B cell (primary cell): ENCODE data around the gene UQCR10. TPM values are rescaled to one million over a fixed set of nuclear protein-coding genes. Genes with fewer than 3 reads are reported as not detected.

Source experiments
- ATAC-seq: fragments of 200-7000 bp; cut with Tn5 transposase; one replicate; pipeline ENCODE4 v1.10.0; 2021; ENCODE audit warnings: low read depth, mild to moderate bottlenecking, moderate number of reproducible peaks, moderate library complexity
- CTCF ChIA-PET: fragments of 350-600 bp; sonication (Branson Sonifier 250); formaldehyde crosslinking; loops from one replicate; lab custom pipeline; 2021; ENCODE audit warnings: antibody characterized with exemption, inconsistent platforms; lab: Charles Lee
- POLR2A ChIA-PET: fragments of 350-600 bp; sonication (Branson Sonifier 250); formaldehyde crosslinking; loops from one replicate; lab custom pipeline; 2021; ENCODE audit warnings: antibody characterized with exemption; lab: Charles Lee
- DNase-seq: peaks from one replicate; pipeline ENCODE4 v3.0.0; 2013
- H2AFZ ChIP-seq: 2 replicates; pipeline ENCODE4 v1.6.1; 2012; ENCODE audit warnings: mild to moderate bottlenecking, low read depth, low read length; ENCODE audit not compliant: insufficient read depth, poor library complexity, severe bottlenecking
- H3K27ac ChIP-seq, 2 donors: 1 replicate in 1 of 2; 2 replicates in 1 of 2; pipeline ENCODE4 v1.5.1; 2012 to 2013; ENCODE audit warnings: low read length in 2 of 2, mild to moderate bottlenecking in 2 of 2, moderate library complexity in 1 of 2
- H3K27me3 ChIP-seq, 4 experiments: fragments of 200-600 bp in 1 of 4; sonication (generic) in 1 of 4; replicated peaks in 1 of 4; 1 replicate in 2 of 4; 2 replicates in 2 of 4; pipeline versions ENCODE4 v1.6.1 to v1.7.0; 2013 to 2016; ENCODE audit warnings: low read length in 3 of 4, mild to moderate bottlenecking in 2 of 4, mixed read lengths in 1 of 4, moderate library complexity in 1 of 4; ENCODE audit not compliant: insufficient read depth in 4 of 4, control insufficient read depth in 3 of 4; ENCODE audit errors: control extremely low read depth in 1 of 4
- H3K36me3 ChIP-seq, 2 experiments: replicated peaks in 1 of 2; 1 replicate in 1 of 2; 2 replicates in 1 of 2; pipeline versions ENCODE4 v1.6.1 to v1.7.1; 2013; ENCODE audit warnings: low read length in 1 of 2; ENCODE audit not compliant: insufficient read depth in 2 of 2, control insufficient read depth in 1 of 2; ENCODE audit errors: control extremely low read depth in 1 of 2, extremely low read depth in 1 of 2
- H3K4me1 ChIP-seq, 2 donors: fragments of 200-600 bp in 1 of 2; sonication (generic) in 1 of 2; 1 replicate in 1 of 2; 2 replicates in 1 of 2; pipeline versions ENCODE4 v1.5.1 to v1.6.1; 2013 to 2017; ENCODE audit warnings: low read length in 2 of 2; ENCODE audit not compliant: control insufficient read depth in 2 of 2, insufficient read depth in 2 of 2
- H3K4me2 ChIP-seq: replicated peaks from 2 replicates; pipeline ENCODE3; 2012; ENCODE audit warnings: mild to moderate bottlenecking, low read depth, low read length; ENCODE audit not compliant: poor library complexity, severe bottlenecking
- H3K4me3 ChIP-seq, 5 experiments: fragments of 200-600 bp in 1 of 5; sonication (generic) in 1 of 5; 1 replicate in 3 of 5; 2 replicates in 2 of 5; pipeline versions ENCODE4 v1.5.1 to v1.7.0; 2011 to 2016; ENCODE audit warnings: low read length in 4 of 5, mild to moderate bottlenecking in 4 of 5, low read depth in 2 of 5, control low read depth in 1 of 5, moderate library complexity in 1 of 5; ENCODE audit not compliant: insufficient read depth in 1 of 5; ENCODE audit errors: control extremely low read depth in 1 of 5, extremely low read depth in 1 of 5
- H3K79me2 ChIP-seq: fragments of 200-600 bp; sonication (generic); one replicate; pipeline ENCODE4 v1.6.0; 2016; ENCODE audit warnings: low read length; ENCODE audit not compliant: control insufficient read depth, insufficient read depth
- H3K9ac ChIP-seq: fragments of 200-600 bp; sonication (generic); 2 replicates; pipeline ENCODE4 v1.6.1; 2017; ENCODE audit warnings: mild to moderate bottlenecking, low read length, moderate library complexity
- H3K9me3 ChIP-seq, 3 donors: one replicate each; pipeline versions ENCODE4 v1.6.1 to v1.7.1; 2013; ENCODE audit warnings: low read length in 2 of 3; ENCODE audit not compliant: control insufficient read depth in 2 of 3, insufficient read depth in 1 of 3; ENCODE audit errors: control extremely low read depth in 1 of 3
- H4K20me1 ChIP-seq: 2 replicates; pipeline ENCODE4 v1.6.0; 2012; ENCODE audit warnings: mild to moderate bottlenecking, low read length; ENCODE audit not compliant: insufficient read depth, control insufficient read depth, poor library complexity, severe bottlenecking
- H3K27ac Mint-ChIP-seq: one replicate; pipeline ENCODE4 v1.8.0; 2021; ENCODE audit warnings: mixed read lengths
- H3K27me3 Mint-ChIP-seq: one replicate; pipeline ENCODE4 v1.8.0; 2021; ENCODE audit warnings: mixed read lengths
- H3K4me1 Mint-ChIP-seq: one replicate; pipeline ENCODE4 v1.8.0; 2021; ENCODE audit warnings: mixed read lengths
- H3K4me3 Mint-ChIP-seq: one replicate; pipeline ENCODE4 v1.8.0; 2021; ENCODE audit warnings: mixed read lengths
- H3K9me3 Mint-ChIP-seq: one replicate; pipeline ENCODE4 v1.8.0; 2022; ENCODE audit warnings: mixed read lengths; ENCODE audit not compliant: insufficient read depth
- EZH2 ChIP-seq: IDR thresholded peaks from 2 replicates; pipeline ENCODE4 v1.6.1; 2012; ENCODE audit warnings: borderline replicate concordance, low read depth, mild to moderate bottlenecking, moderate library complexity, low read length; ENCODE audit not compliant: insufficient read depth, poor library complexity, severe bottlenecking
- WGBS: methylation state at CpG from one replicate; pipeline ENCODE4 v1.1.5; 2013; ENCODE audit warnings: missing lambda C conversion rate; ENCODE audit not compliant: insufficient coverage; 5-methylcytosine and 5-hydroxymethylcytosine counted together
- intact Hi-C: fragments of 100-400 bp; cut with micrococcal nuclease; formaldehyde crosslinking; loops from one replicate; pipeline ENCODE4 v1.10.0; 2022
- polyA plus RNA-seq: library from polyadenylated mRNA; depleted of rRNA; stranded (reverse); fragments of >200 nt; gene quantifications from 2 replicates; pipeline ENCODE4 v1.2.3, GENCODE V29; 2012
- total RNA-seq, 2 donors: library from RNA; stranded (reverse); fragments of 120-200 nt in 1 of 2; gene quantifications; 1 replicate in 1 of 2; 2 replicates in 1 of 2; pipeline versions ENCODE4 v1.2.3 to v1.2.4, GENCODE V29; 2013 to 2022
- TF ChIP-seq, protein P1 (sequence below): fragments of 200-600 bp; IDR thresholded peaks from one replicate; pipeline ENCODE4 v1.8.0; 2022; ENCODE audit warnings: antibody characterized with exemption, mild to moderate bottlenecking

The UQCR10 gene
- total and polyA plus RNA-seq, 2 donors (not counting 1 experiment from before 2014, with no cell fraction given): 41.0 to 67.6 TPM

DNA sequence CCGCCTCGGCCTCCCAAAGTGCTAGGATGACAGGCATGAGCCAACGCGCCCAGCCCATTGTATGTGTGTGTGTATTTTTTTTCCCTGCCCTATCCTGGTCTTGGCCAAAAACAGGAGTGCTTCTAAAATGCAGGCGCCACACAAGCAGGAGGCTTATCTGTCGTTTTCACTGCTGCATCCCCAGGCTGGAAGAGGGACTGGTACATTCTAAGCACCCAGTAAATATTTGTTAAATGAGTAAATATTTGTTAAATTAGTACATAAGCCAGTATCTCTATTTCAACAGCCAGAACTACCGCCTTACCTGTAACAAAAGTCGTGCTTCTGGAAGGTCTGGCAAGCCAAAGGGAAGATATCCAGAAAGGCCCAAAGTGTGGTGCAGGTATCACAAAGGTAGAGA is 46.0 kb downstream of the UQCR10 start:
- Histone ChIP-seq H3K4me1 (no peaks in the 10 kb centered on the region), H3K9ac (no peak overlapping the region), H3K27ac (no peak overlapping the region), H4K20me1 (no peaks in the 10 kb centered on the region), H3K79me2 (no peaks in the 10 kb centered on the region), H3K36me3 (peaks cover 0 to 82% of the 10 kb centered on the region in 2 experiments), H3K27me3 (no peaks in the 10 kb centered on the region), H2AFZ (no peak overlapping the region), H3K4me3 (no peak overlapping the region), H3K4me2 (no peak overlapping the region), H3K9me3 (no peaks in the 10 kb centered on the region)
- ChIA-PET CTCF (no interaction called here), POLR2A (no interaction called here)
- TF ChIP-seq EZH2: no peak
- TF ChIP-seq, protein P1, sequence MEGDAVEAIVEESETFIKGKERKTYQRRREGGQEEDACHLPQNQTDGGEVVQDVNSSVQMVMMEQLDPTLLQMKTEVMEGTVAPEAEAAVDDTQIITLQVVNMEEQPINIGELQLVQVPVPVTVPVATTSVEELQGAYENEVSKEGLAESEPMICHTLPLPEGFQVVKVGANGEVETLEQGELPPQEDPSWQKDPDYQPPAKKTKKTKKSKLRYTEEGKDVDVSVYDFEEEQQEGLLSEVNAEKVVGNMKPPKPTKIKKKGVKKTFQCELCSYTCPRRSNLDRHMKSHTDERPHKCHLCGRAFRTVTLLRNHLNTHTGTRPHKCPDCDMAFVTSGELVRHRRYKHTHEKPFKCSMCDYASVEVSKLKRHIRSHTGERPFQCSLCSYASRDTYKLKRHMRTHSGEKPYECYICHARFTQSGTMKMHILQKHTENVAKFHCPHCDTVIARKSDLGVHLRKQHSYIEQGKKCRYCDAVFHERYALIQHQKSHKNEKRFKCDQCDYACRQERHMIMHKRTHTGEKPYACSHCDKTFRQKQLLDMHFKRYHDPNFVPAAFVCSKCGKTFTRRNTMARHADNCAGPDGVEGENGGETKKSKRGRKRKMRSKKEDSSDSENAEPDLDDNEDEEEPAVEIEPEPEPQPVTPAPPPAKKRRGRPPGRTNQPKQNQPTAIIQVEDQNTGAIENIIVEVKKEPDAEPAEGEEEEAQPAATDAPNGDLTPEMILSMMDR: no peak
- ATAC-seq: no peak
- no peak overlapping the region for H3K4me3 Mint-ChIP-seq
- intact Hi-C loops: no loop called here
- no peak for DNase-seq
- H3K9me3 Mint-ChIP-seq: no peaks in the 10 kb centered on the region
- H3K27me3 Mint-ChIP-seq: no peaks in the 10 kb centered on the region
- no peaks in the 10 kb centered on the region for H3K4me1 Mint-ChIP-seq
- no peak overlapping the region for H3K27ac Mint-ChIP-seq
- WGBS: 100% methylated on average over 4 of the region's 8 CpGs

DNA sequence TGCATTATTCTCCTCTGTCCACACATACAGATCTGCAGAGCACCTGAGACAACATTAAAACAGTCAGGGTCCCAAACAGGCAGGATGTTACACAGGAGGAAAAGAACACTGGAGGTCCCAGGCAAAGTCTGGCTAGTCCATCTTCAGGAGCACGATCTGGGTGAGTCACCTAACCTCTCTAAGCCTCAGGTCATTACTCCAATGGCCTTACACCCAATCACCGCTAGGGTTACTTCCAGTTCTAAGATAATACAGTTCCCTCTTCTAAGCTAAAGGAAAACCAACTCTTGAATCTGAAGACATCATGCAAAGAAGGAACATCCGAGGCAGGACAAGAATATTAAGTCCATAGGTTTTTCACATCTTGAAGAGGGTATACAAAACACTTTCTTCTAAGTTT is 46.4 kb downstream of the UQCR10 start:
- no peaks in the 10 kb centered on the region for H3K27me3 ChIP-seq
- Mint-ChIP-seq H3K4me1 (no peaks in the 10 kb centered on the region), H3K27ac (no peak overlapping the region), H3K27me3 (no peaks in the 10 kb centered on the region), H3K9me3 (no peaks in the 10 kb centered on the region), H3K4me3 (no peak overlapping the region)
- H3K9ac ChIP-seq: no peak overlapping the region
- 92% methylated on average over 2 of the region's 3 CpGs for WGBS
- no peak overlapping the region for H3K4me3 ChIP-seq
- no peaks in the 10 kb centered on the region for H4K20me1 ChIP-seq
- ChIA-PET POLR2A (interaction anchor here (0.5 kb wide), 1 partner anchor 26 kb away, joined by 3 read pairs; no protein-coding TSS in a partner anchor), CTCF (no interaction called here)
- peaks cover 0 to 81% of the 10 kb centered on the region in 2 experiments for H3K36me3 ChIP-seq
- H3K4me1 ChIP-seq: no peaks in the 10 kb centered on the region
- no peaks in the 10 kb centered on the region for H3K79me2 ChIP-seq
- no peak overlapping the region for H3K27ac ChIP-seq
- no peak for DNase-seq
- no peak for ATAC-seq
- intact Hi-C loops: no loop called here
- no peak overlapping the region for H2AFZ ChIP-seq
- H3K4me2 ChIP-seq: no peak overlapping the region
- TF ChIP-seq, protein P1: no peak
- no peak for TF ChIP-seq EZH2
- H3K9me3 ChIP-seq: no peaks in the 10 kb centered on the region
